Right lobe of liver (tissue), 6 donors: ENCODE data around the gene PRR35. TPM values are rescaled to one million over a fixed set of nuclear protein-coding genes. Genes with fewer than 3 reads are reported as not detected.

Source experiments
- ATAC-seq, 4 donors: fragments of 200-7000 bp; cut with Tn5 transposase; one replicate each; pipeline ENCODE4 v1.9.1; 2020; ENCODE audit warnings: mild to moderate bottlenecking in 4 of 4, moderate library complexity in 4 of 4
- DNase-seq, 3 donors: peaks; one replicate each; pipeline ENCODE4 v3.0.0-alpha.2; 2020
- H3K27ac ChIP-seq, 3 donors: fragments of 200-600 bp; one replicate each; pipeline ENCODE4 v1.8.0; 2022
- H3K27me3 ChIP-seq, 2 donors: fragments of 200-600 bp; one replicate each; pipeline ENCODE4 v1.8.0; 2022
- H3K36me3 ChIP-seq, 4 donors: fragments of 200-600 bp; sonication (generic) in 1 of 4; one replicate each; pipeline versions ENCODE4 v1.5.1 to v1.8.0; 2017 to 2022; ENCODE audit warnings: control low read depth in 1 of 4
- H3K4me1 ChIP-seq, 4 donors: fragments of 200-600 bp; sonication (generic) in 1 of 4; one replicate each; pipeline versions ENCODE4 v1.5.1 to v1.8.0; 2017 to 2022; ENCODE audit warnings: control low read depth in 1 of 4
- H3K4me3 ChIP-seq, 3 donors: fragments of 200-600 bp; one replicate each; pipeline ENCODE4 v1.8.0; 2022
- H3K9me3 ChIP-seq, 4 donors: fragments of 200-600 bp; sonication (generic) in 1 of 4; one replicate each; pipeline versions ENCODE4 v1.5.1 to v1.8.0; 2017 to 2022; ENCODE audit warnings: control low read depth in 1 of 4
- CTCF ChIP-seq, 4 donors: fragments of 200-600 bp in 3 of 4; fragments of 450-650 bp in 1 of 4; IDR thresholded peaks; one replicate each; pipeline versions ENCODE4 v1.5.1 to v1.8.0; 2016 to 2022; ENCODE audit warnings: antibody characterized with exemption in 4 of 4, mild to moderate bottlenecking in 2 of 4
- POLR2A ChIP-seq: fragments of 450-650 bp; IDR thresholded peaks from one replicate; pipeline ENCODE4 v1.6.1; 2017; ENCODE audit warnings: antibody characterized with exemption, mild to moderate bottlenecking
- WGBS: methylation state at CpG from one replicate; pipeline ENCODE4 v1.1.6; 2018; ENCODE audit warnings: low coverage, low lambda C conversion rate; ENCODE audit not compliant: insufficient coverage; ENCODE audit errors: missing lambda C conversion rate; 5-methylcytosine and 5-hydroxymethylcytosine counted together
- intact Hi-C, 2 donors: fragments of 100-400 bp; cut with DNase I; formaldehyde crosslinking; loops; one replicate each; pipeline versions ENCODE4 v1.11.2 to v1.14.1; 2022
- total RNA-seq, 6 experiments: library from RNA; depleted of rRNA in 2 of 6; stranded (reverse); fragments of >200 nt in 2 of 6; fragmentation: NEBNext Ultra II Directional in 3 of 6; extraction: Animal tissue kit (Norgen Biotek cat#: 25700) in 3 of 6; gene quantifications; one replicate each; pipeline versions ENCODE4 v1.1.0 to v1.2.4, GENCODE V29; 2016 to 2023
- donor health status: DM: no; HTN: yes; CAD: no.
- donor health status: DM: no; HTN: no; CAD: no.
- donor health status: DM: no; HTN: no; CAD: no.
- donor health status: DM: no; HTN: yes; CAD: no.
- donor health status: DM: no; HTN: yes; CAD: no.

PRR35 gene
- total RNA-seq, 6 experiments from 2014 or later = not detected

- intact Hi-C loops = loop anchor here in 1 of 2 donors (10.0 kb wide), 1 partner anchor 46 kb away; the partner anchor contains the start of genes METTL26 and WFIKKN1
- Histone ChIP-seq H3K27ac (peak overlapping the region; percentile 87 to 97 (median 91)), H3K36me3 (no peaks in the 10 kb centered on the region), H3K9me3 (no peaks in the 10 kb centered on the region), H3K27me3 (no peaks in the 10 kb centered on the region), H3K4me3 (peak overlapping the region; percentile 72 to 99 (median 89)), H3K4me1 (peaks cover 0 to 61% (median 28%) of the 10 kb centered on the region in 4 donors)
- peak in 1 of 3 donors; percentile 65 for DNase-seq
- no peak for ATAC-seq
- TF ChIP-seq POLR2A = no peak
- no peak for TF ChIP-seq CTCF (IDR thresholded peaks at IDR 0.05)
- WGBS = no CpG with 5 or more reads among the region's 21 CpGs
Measured at GRCh38 chr16:588639-588888, 28.4 kb downstream of the PRR35 start.

DNA sequence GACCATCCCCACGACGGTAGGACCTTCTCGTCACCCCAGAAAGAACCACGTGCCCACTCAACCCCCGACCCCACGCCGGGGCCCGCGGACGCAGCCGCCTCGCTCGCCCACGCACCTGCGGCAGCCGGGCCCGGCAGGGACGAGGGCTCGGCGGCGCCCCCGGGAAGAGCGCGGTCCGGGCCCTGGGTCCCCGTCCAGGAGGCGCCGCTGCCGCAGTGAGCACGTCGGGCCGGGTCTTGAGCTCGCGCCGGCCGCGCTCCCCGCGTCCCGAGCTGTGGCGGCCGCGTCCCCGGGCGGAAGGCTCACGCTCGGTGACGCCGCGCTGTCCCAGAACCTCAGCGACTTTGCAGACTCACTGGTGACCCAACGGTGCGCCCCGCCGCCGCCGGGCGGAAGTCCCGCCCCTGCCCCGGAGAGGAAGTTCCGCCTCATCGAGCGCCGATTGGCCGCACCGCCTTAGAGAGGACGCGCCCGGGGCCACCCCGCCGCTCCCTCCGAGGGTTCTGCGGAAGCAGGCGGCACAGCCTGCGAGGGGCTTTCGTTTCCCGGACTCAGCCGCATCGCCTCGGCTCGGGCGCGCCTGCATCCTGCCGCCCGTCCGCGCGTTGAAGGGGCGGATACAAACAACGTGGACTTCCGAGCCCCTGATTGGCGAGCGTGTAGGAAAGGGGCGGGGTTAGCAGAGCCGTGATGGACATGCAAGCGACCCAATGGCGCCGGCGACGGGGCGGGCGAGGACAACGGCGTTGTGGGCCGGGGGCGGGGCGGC, 28.9 kb downstream of the PRR35 start:
- ATAC-seq (peak; percentile 72 to 85 (median 76)), DNase-seq (peak; percentile 98 to 99 (median 99))
- WGBS = under 1% methylated on average over 28 of the region's 107 CpGs
- TF ChIP-seq POLR2A = peak; percentile 96
- no peak for TF ChIP-seq CTCF (IDR thresholded peaks at IDR 0.05)
- peaks cover 0 to 63% (median 30%) of the 10 kb centered on the region in 4 donors for H3K4me1 ChIP-seq
- peak overlapping the region; percentile 72 to 99 (median 89) for H3K4me3 ChIP-seq
- intact Hi-C loops = loop anchor here in 1 of 2 donors (10.0 kb wide), 1 partner anchor 46 kb away; the partner anchor contains the start of genes METTL26 and WFIKKN1
- no peaks in the 10 kb centered on the region for H3K9me3 ChIP-seq
- peak overlapping the region; percentile 87 to 97 (median 91) for H3K27ac ChIP-seq
- H3K27me3 ChIP-seq = no peaks in the 10 kb centered on the region
- no peaks in the 10 kb centered on the region for H3K36me3 ChIP-seq

- no peak for TF ChIP-seq POLR2A
- peak in 2 of 4 donors; percentile 9 to 37 for TF ChIP-seq CTCF (IDR thresholded peaks at IDR 0.05)
- DNase-seq (peak; percentile 99 to 100 (median 100)), ATAC-seq (peak; percentile 77 to 91 (median 82))
- no peaks in the 10 kb centered on the region for H3K9me3 ChIP-seq
- peaks cover 0 to 61% (median 32%) of the 10 kb centered on the region in 4 donors for H3K4me1 ChIP-seq
- WGBS = 1% methylated on average over 40 of the region's 67 CpGs
- H3K27ac ChIP-seq = peak within 1 kb of the TSS; percentile 87 to 97 (median 91)
- H3K27me3 ChIP-seq = no peaks in the 10 kb centered on the region
- peak within 1 kb of the TSS; percentile 89 to 99 (median 90) for H3K4me3 ChIP-seq
- H3K36me3 ChIP-seq = no peaks in the 10 kb centered on the region
- intact Hi-C loops = loop anchor here in 1 of 2 donors (10.0 kb wide), 1 partner anchor 45 kb away; the partner anchor contains the start of genes METTL26 and WFIKKN1
Measured at GRCh38 chr16:589658-590187, 29.5 kb downstream of the PRR35 start, which contains the start of gene RAB40C. TSS of gene RAB40C (plus strand) at chr16:590066. CDS start at chr16:590292, 226 bp downstream.

- TF ChIP-seq POLR2A = peak; percentile 61
- TF ChIP-seq CTCF (IDR thresholded peaks at IDR 0.05) = no peak
- peak overlapping the region; percentile 67 to 81 (median 77) for H3K27ac ChIP-seq
- peaks cover 0 to 66% (median 33%) of the 10 kb centered on the region in 4 donors for H3K4me1 ChIP-seq
- DNase-seq = peak; percentile 57 to 65 (median 60)
- WGBS = 0% methylated on average over 5 of the region's 71 CpGs
- H3K36me3 ChIP-seq = no peaks in the 10 kb centered on the region
- intact Hi-C loops = no loop called here
- no peaks in the 10 kb centered on the region for H3K27me3 ChIP-seq
- H3K4me3 ChIP-seq = peak overlapping the region; percentile 79 to 90 (median 82)
- H3K9me3 ChIP-seq = no peaks in the 10 kb centered on the region
- ATAC-seq = no peak
Measured at GRCh38 chr16:590188-590814, 30.1 kb downstream of the PRR35 start.
